ENCODE measurements around the gene TNFAIP8L1. TPM values are rescaled to one million over a fixed set of nuclear protein-coding genes. Genes with fewer than 3 reads are reported as not detected.

TNFAIP8L1 gene
- total RNA-seq = 11.5 TPM
- polyA plus RNA-seq (ENCODE audit: insufficient read depth, low read depth, low replicate concordance) = 16.0 TPM
- long read RNA-seq, donor 1, transcript TNFAIP8L1-201 (2 exons, 3,814 nt) = major isoform, 10 of 10 reads
- long read RNA-seq, donor 1, partial matches to known transcripts = 0 of 10 reads
- long read RNA-seq, donor 1, other reads (novel, unspliced or antisense) = 0 of 10 reads
- long read RNA-seq, donor 2, transcript TNFAIP8L1-201 (2 exons, 3,814 nt) = major isoform, 6 of 107 reads
- long read RNA-seq, donor 2, partial matches to known transcripts = 15 of 107 reads
- long read RNA-seq, donor 2, other reads (novel, unspliced or antisense) = 86 of 107 reads
- long read RNA-seq, donor 3, transcript TNFAIP8L1-201 (2 exons, 3,814 nt) = major isoform, 5 of 153 reads
- long read RNA-seq, donor 3, partial matches to known transcripts = 14 of 153 reads
- long read RNA-seq, donor 3, other reads (novel, unspliced or antisense) = 134 of 153 reads
- long read RNA-seq, donor 4, transcript TNFAIP8L1-201 (2 exons, 3,814 nt) = major isoform, 5 of 94 reads
- long read RNA-seq, donor 4, partial matches to known transcripts = 7 of 94 reads
- long read RNA-seq, donor 4, other reads (novel, unspliced or antisense) = 82 of 94 reads
- long read RNA-seq, donor 5 = 0 reads
- long read RNA-seq, donor 6 = 0 reads
- long read RNA-seq, donor 7, transcript TNFAIP8L1-201 (2 exons, 3,814 nt) = major isoform, 11 of 16 reads
- long read RNA-seq, donor 7, partial matches to known transcripts = 0 of 16 reads
- long read RNA-seq, donor 7, other reads (novel, unspliced or antisense) = 5 of 16 reads
- long read RNA-seq, donor 8, transcript TNFAIP8L1-201 (2 exons, 3,814 nt) = major isoform, 10 of 11 reads
- long read RNA-seq, donor 8, partial matches to known transcripts = 0 of 11 reads
- long read RNA-seq, donor 8, other reads (novel, unspliced or antisense) = 0 of 11 reads
- long read RNA-seq, donor 9, partial matches to known transcripts = 0 of 3 reads
- long read RNA-seq, donor 9, other reads (novel, unspliced or antisense) = 0 of 3 reads
- long read RNA-seq, donor 10, transcript TNFAIP8L1-201 (2 exons, 3,814 nt) = major isoform, 7 of 312 reads
- long read RNA-seq, donor 10, partial matches to known transcripts = 198 of 312 reads
- long read RNA-seq, donor 10, other reads (novel, unspliced or antisense) = 107 of 312 reads

- H3K27me3 ChIP-seq (ENCODE audit: control insufficient read depth, insufficient read depth, low read length) = no peaks in the 10 kb centered on the region
- peaks cover 0 to 22% (median 4%) of the 10 kb centered on the region in 3 donors for H3K4me1 ChIP-seq (ENCODE audit: control insufficient read depth in 2 of 3, insufficient read depth in 2 of 3, low read depth in 1 of 3, low read length in 3 of 3)
- TF ChIP-seq, protein P1, sequence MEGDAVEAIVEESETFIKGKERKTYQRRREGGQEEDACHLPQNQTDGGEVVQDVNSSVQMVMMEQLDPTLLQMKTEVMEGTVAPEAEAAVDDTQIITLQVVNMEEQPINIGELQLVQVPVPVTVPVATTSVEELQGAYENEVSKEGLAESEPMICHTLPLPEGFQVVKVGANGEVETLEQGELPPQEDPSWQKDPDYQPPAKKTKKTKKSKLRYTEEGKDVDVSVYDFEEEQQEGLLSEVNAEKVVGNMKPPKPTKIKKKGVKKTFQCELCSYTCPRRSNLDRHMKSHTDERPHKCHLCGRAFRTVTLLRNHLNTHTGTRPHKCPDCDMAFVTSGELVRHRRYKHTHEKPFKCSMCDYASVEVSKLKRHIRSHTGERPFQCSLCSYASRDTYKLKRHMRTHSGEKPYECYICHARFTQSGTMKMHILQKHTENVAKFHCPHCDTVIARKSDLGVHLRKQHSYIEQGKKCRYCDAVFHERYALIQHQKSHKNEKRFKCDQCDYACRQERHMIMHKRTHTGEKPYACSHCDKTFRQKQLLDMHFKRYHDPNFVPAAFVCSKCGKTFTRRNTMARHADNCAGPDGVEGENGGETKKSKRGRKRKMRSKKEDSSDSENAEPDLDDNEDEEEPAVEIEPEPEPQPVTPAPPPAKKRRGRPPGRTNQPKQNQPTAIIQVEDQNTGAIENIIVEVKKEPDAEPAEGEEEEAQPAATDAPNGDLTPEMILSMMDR (IDR thresholded peaks at IDR 0.05; ENCODE audit: borderline replicate concordance, extremely low read depth, insufficient read depth) = no peak
- DNase-seq (peak; percentile 98 to 99 (median 99)), FAIRE-seq (no peak)
- intact Hi-C loops (cut with DNase I) = loop anchor here (10.0 kb wide), 1 partner anchor 74 kb away; no protein-coding TSS in a partner anchor
- H3K9me3 ChIP-seq (ENCODE audit: control insufficient read depth in 2 of 3, insufficient read depth in 1 of 3, low read length in 3 of 3) = no peaks in the 10 kb centered on the region
- peak within 1 kb of the TSS; percentile 74 to 77 for H3K27ac ChIP-seq (ENCODE audit: low read depth in 2 of 2, low read length in 2 of 2)
- H3K9ac ChIP-seq (ENCODE audit: low read length in 3 of 3) = peak within 1 kb of the TSS; percentile 48 to 82 (median 54)
- H3K36me3 ChIP-seq (ENCODE audit: control insufficient read depth in 2 of 3, insufficient read depth in 3 of 3, low read length in 3 of 3) = no peaks in the 10 kb centered on the region
- peak within 1 kb of the TSS; percentile 65 to 87 (median 79) for H3K4me3 ChIP-seq (ENCODE audit: low read length in 3 of 3)
Observed at GRCh38 chr19:4638828-4639530, at the start of gene TNFAIP8L1. Gene TNFAIP8L1 (plus strand): TSS chr19:4639516. CDS start chr19:4651870, 12,354 bp downstream.

DNA sequence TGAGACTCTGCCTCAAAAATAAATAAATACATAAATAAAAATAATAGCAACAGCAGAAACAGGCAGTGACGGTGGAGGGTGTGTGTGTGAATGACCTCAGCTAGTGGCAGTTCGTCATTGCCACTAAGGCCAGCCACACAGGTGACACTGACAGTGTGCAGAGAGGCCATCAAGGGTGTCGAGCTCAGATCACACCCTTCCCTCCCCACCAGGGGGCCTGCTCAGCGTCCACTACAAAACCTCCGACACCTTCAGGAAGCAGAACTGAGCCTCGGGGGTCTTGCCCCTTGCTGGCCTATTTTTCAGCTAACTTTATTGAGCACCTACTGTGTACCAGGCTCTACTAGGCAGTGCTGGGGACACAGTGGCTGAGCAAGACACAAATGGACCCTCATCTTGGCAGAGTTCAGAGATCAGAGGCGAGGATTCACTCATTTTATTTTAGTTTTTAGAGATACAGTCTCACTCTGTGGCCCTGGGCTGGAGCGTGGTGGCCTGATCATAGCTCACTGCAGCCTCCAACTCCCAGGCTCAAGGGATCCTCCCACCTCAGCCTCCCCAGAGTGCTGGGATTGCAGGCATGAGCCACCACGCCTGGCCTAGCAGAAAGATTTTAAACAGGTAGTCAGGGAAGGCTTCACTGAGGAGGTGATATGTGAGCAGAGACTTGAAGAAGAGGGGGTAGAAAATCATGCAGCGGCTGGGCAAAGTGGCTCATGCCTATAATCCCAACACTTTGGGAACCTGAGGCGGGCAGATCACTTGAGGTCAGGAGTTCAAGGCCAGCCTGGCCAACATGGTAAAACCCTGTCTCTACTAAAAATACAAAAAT is 49.5 kb upstream of the TNFAIP8L1 start:
- TF ChIP-seq, protein P1 (IDR thresholded peaks at IDR 0.05; ENCODE audit: borderline replicate concordance, extremely low read depth, insufficient read depth) = no peak
- H3K27me3 ChIP-seq (ENCODE audit: control insufficient read depth, insufficient read depth, low read length) = no peaks in the 10 kb centered on the region
- H3K9me3 ChIP-seq (ENCODE audit: control insufficient read depth in 2 of 3, insufficient read depth in 1 of 3, low read length in 3 of 3) = no peaks in the 10 kb centered on the region
- DNase-seq (no peak), FAIRE-seq (no peak)
- no peak overlapping the region for H3K4me3 ChIP-seq (ENCODE audit: low read length in 3 of 3)
- no peak overlapping the region for H3K27ac ChIP-seq (ENCODE audit: low read depth in 2 of 2, low read length in 2 of 2)
- H3K36me3 ChIP-seq (ENCODE audit: control insufficient read depth in 2 of 3, insufficient read depth in 3 of 3, low read length in 3 of 3) = no peaks in the 10 kb centered on the region
- intact Hi-C loops (cut with DNase I) = no loop called here
- no peaks in the 10 kb centered on the region for H3K4me1 ChIP-seq (ENCODE audit: control insufficient read depth in 2 of 3, insufficient read depth in 2 of 3, low read depth in 1 of 3, low read length in 3 of 3)
- H3K9ac ChIP-seq (ENCODE audit: low read length in 3 of 3) = no peak overlapping the region

- Histone ChIP-seq H3K27me3 (ENCODE audit: control insufficient read depth, insufficient read depth, low read length) (no peaks in the 10 kb centered on the region), H3K4me3 (ENCODE audit: low read length in 3 of 3) (no peak overlapping the region), H3K9ac (ENCODE audit: low read length in 3 of 3) (no peak overlapping the region), H3K9me3 (ENCODE audit: control insufficient read depth in 2 of 3, insufficient read depth in 1 of 3, low read length in 3 of 3) (no peaks in the 10 kb centered on the region), H3K27ac (ENCODE audit: low read depth in 2 of 2, low read length in 2 of 2) (no peak overlapping the region), H3K4me1 (ENCODE audit: control insufficient read depth in 2 of 3, insufficient read depth in 2 of 3, low read depth in 1 of 3, low read length in 3 of 3) (no peaks in the 10 kb centered on the region), H3K36me3 (ENCODE audit: control insufficient read depth in 2 of 3, insufficient read depth in 3 of 3, low read length in 3 of 3) (no peaks in the 10 kb centered on the region)
- intact Hi-C loops (cut with DNase I) = no loop called here
- TF ChIP-seq, protein P1 (IDR thresholded peaks at IDR 0.05; ENCODE audit: borderline replicate concordance, extremely low read depth, insufficient read depth) = no peak
- DNase-seq (no peak), FAIRE-seq (no peak)
Observed at GRCh38 chr19:4590559-4590958, 48.8 kb upstream of the TNFAIP8L1 start.

Measured in kidney (tissue), 22 donors.